Measurements from ENCODE around the gene MAGI3. TPM values are rescaled to one million over a fixed set of nuclear protein-coding genes. Genes with fewer than 3 reads are reported as not detected.
"Not testable (repeated sequence)": the region's sequence is repeated elsewhere in the genome, so short reads cannot be mapped to it uniquely, and the experiment has no call there.

The MAGI3 gene
- total and polyA plus RNA-seq, 4 donors, result 3.0 to 28.8 (median 7.5) TPM

- no peak for TF ChIP-seq GABPA (IDR thresholded peaks at IDR 0.05 in 1 of 2, conservative IDR thresholded peaks at IDR 0.05 in 1 of 2)
Observed at GRCh38 chr1:113403065-113403464, 12.8 kb downstream of the MAGI3 start (continued).

GRCh38 chr1:113405573-113405972 lies 15.3 kb downstream of the MAGI3 start:
- no peaks in the 10 kb centered on the region for H3K9me3 ChIP-seq (ENCODE audit: control insufficient read depth in 4 of 4, low read length in 3 of 4)
- no peak overlapping the region for H3K4me3 ChIP-seq (ENCODE audit: low read depth in 1 of 3, low read length in 3 of 3)
- no peak for DNase-seq (ENCODE audit: low spot score)
- no peak overlapping the region for H3K27ac ChIP-seq (ENCODE audit: low read depth in 1 of 2, low read length in 2 of 2)
- WGBS, result 67% methylated on average over 2 of the region's 2 CpGs
- H3K4me1 ChIP-seq (ENCODE audit: control insufficient read depth in 4 of 4, insufficient read depth in 4 of 4, low read length in 3 of 4), result peaks cover 0 to 4% (median under 1%) of the 10 kb centered on the region in 4 donors
- H3K36me3 ChIP-seq (ENCODE audit: control insufficient read depth in 4 of 4, insufficient read depth in 3 of 4, low read depth in 1 of 4, low read length in 3 of 4), result no peaks in the 10 kb centered on the region
- no peaks in the 10 kb centered on the region for H3K27me3 ChIP-seq (ENCODE audit: control insufficient read depth in 4 of 4, insufficient read depth in 4 of 4, low read length in 3 of 4)
- H3K9ac ChIP-seq (ENCODE audit: low read depth in 1 of 2, low read length in 2 of 2), result no peak overlapping the region
- TF ChIP-seq ATF3 (IDR thresholded peaks at IDR 0.05), result no peak
- TF ChIP-seq RAD21 (IDR thresholded peaks at IDR 0.05), result peak in 1 of 2 donors; percentile 7

GRCh38 chr1:113406149-113406548 lies 15.8 kb downstream of the MAGI3 start:
- 89% methylated on average over 4 of the region's 4 CpGs for WGBS
- H3K4me3 ChIP-seq (ENCODE audit: low read depth in 1 of 3, low read length in 3 of 3); DNase-seq (ENCODE audit: low spot score); H3K4me1 ChIP-seq (ENCODE audit: control insufficient read depth in 4 of 4, insufficient read depth in 4 of 4, low read length in 3 of 4); H3K9me3 ChIP-seq (ENCODE audit: control insufficient read depth in 4 of 4, low read length in 3 of 4); H3K27ac ChIP-seq (ENCODE audit: low read depth in 1 of 2, low read length in 2 of 2); H3K36me3 ChIP-seq (ENCODE audit: control insufficient read depth in 4 of 4, insufficient read depth in 3 of 4, low read depth in 1 of 4, low read length in 3 of 4); H3K27me3 ChIP-seq (ENCODE audit: control insufficient read depth in 4 of 4, insufficient read depth in 4 of 4, low read length in 3 of 4); H3K9ac ChIP-seq (ENCODE audit: low read depth in 1 of 2, low read length in 2 of 2): not testable (repeated sequence)

- H3K4me3 ChIP-seq (ENCODE audit: low read depth in 1 of 3, low read length in 3 of 3), result no peak overlapping the region
- no peak overlapping the region for H3K27ac ChIP-seq (ENCODE audit: low read depth in 1 of 2, low read length in 2 of 2)
- H3K27me3 ChIP-seq (ENCODE audit: control insufficient read depth in 4 of 4, insufficient read depth in 4 of 4, low read length in 3 of 4), result no peaks in the 10 kb centered on the region
- H3K36me3 ChIP-seq (ENCODE audit: control insufficient read depth in 4 of 4, insufficient read depth in 3 of 4, low read depth in 1 of 4, low read length in 3 of 4), result no peaks in the 10 kb centered on the region
- H3K9ac ChIP-seq (ENCODE audit: low read depth in 1 of 2, low read length in 2 of 2), result no peak overlapping the region
- peaks cover 0 to 5% (median 2%) of the 10 kb centered on the region in 4 donors for H3K4me1 ChIP-seq (ENCODE audit: control insufficient read depth in 4 of 4, insufficient read depth in 4 of 4, low read length in 3 of 4)
- no peaks in the 10 kb centered on the region for H3K9me3 ChIP-seq (ENCODE audit: control insufficient read depth in 4 of 4, low read length in 3 of 4)
- TF ChIP-seq FOXA1 (IDR thresholded peaks at IDR 0.05) (no peak), YY1 (IDR thresholded peaks at IDR 0.05) (no peak)
- DNase-seq (ENCODE audit: low spot score), result no peak
Observed at GRCh38 chr1:113409363-113409762, 19.0 kb downstream of the MAGI3 start.

- DNase-seq (ENCODE audit: low spot score); H3K4me3 ChIP-seq (ENCODE audit: low read depth in 1 of 3, low read length in 3 of 3); H3K9me3 ChIP-seq (ENCODE audit: control insufficient read depth in 4 of 4, low read length in 3 of 4); H3K9ac ChIP-seq (ENCODE audit: low read depth in 1 of 2, low read length in 2 of 2); H3K27me3 ChIP-seq (ENCODE audit: control insufficient read depth in 4 of 4, insufficient read depth in 4 of 4, low read length in 3 of 4); H3K4me1 ChIP-seq (ENCODE audit: control insufficient read depth in 4 of 4, insufficient read depth in 4 of 4, low read length in 3 of 4); H3K36me3 ChIP-seq (ENCODE audit: control insufficient read depth in 4 of 4, insufficient read depth in 3 of 4, low read depth in 1 of 4, low read length in 3 of 4); H3K27ac ChIP-seq (ENCODE audit: low read depth in 1 of 2, low read length in 2 of 2): not testable (repeated sequence)
- over 99% methylated on average over 4 of the region's 4 CpGs for WGBS
Observed at GRCh38 chr1:113412020-113412419, 21.7 kb downstream of the MAGI3 start.

- WGBS, result 71% methylated on average over 6 of the region's 6 CpGs
- Histone ChIP-seq H3K27ac (ENCODE audit: low read depth in 1 of 2, low read length in 2 of 2) (no peak overlapping the region), H3K4me3 (ENCODE audit: low read depth in 1 of 3, low read length in 3 of 3) (no peak overlapping the region)
- TF ChIP-seq HNF4A (conservative IDR thresholded peaks at IDR 0.05), result no peak
- no peak for TF ChIP-seq EGR1 (IDR thresholded peaks at IDR 0.05; ENCODE audit: low read depth in 2 of 2)
- no peak for TF ChIP-seq FOXA1 (IDR thresholded peaks at IDR 0.05)
- no peak for TF ChIP-seq FOXA2 (IDR thresholded peaks at IDR 0.05)
- TF ChIP-seq HNF4G (IDR thresholded peaks at IDR 0.05), result no peak
- TF ChIP-seq ATF3 (IDR thresholded peaks at IDR 0.05), result no peak
- TF ChIP-seq RAD21 (IDR thresholded peaks at IDR 0.05), result no peak
- no peak for TF ChIP-seq MAX (IDR thresholded peaks at IDR 0.05)
- TF ChIP-seq JUND (IDR thresholded peaks at IDR 0.05), result no peak
- no peak for TF ChIP-seq REST (IDR thresholded peaks at IDR 0.05)
Observed at GRCh38 chr1:113415310-113416070, 25.2 kb downstream of the MAGI3 start.

More at GRCh38 chr1:113415310-113416070, 25.2 kb downstream of the MAGI3 start:
- H3K9me3 ChIP-seq (ENCODE audit: control insufficient read depth in 4 of 4, low read length in 3 of 4), result no peaks in the 10 kb centered on the region
- H3K4me1 ChIP-seq (ENCODE audit: control insufficient read depth in 4 of 4, insufficient read depth in 4 of 4, low read length in 3 of 4), result peaks cover 3 to 5% (median 4%) of the 10 kb centered on the region in 4 donors
- no peak overlapping the region for H3K9ac ChIP-seq (ENCODE audit: low read depth in 1 of 2, low read length in 2 of 2)
- no peaks in the 10 kb centered on the region for H3K27me3 ChIP-seq (ENCODE audit: control insufficient read depth in 4 of 4, insufficient read depth in 4 of 4, low read length in 3 of 4)
- no peak for DNase-seq (ENCODE audit: low spot score)
- H3K36me3 ChIP-seq (ENCODE audit: control insufficient read depth in 4 of 4, insufficient read depth in 3 of 4, low read depth in 1 of 4, low read length in 3 of 4), result no peaks in the 10 kb centered on the region

Measured in liver (tissue), 9 donors.